HG03432 (cell line): Measurements from ENCODE around the gene EEA1.

Experiments used
- ATAC-seq: cut with Tn5 transposase; IDR thresholded peaks from one replicate; pipeline ENCODE4 v1.9.1; 2021; ENCODE audit warnings: mild to moderate bottlenecking, moderate library complexity; ENCODE audit not compliant: unreplicated experiment

EEA1 gene

GRCh38 chr12:92890601-92891106 lies 38.4 kb downstream of the EEA1 start:
- ATAC-seq, result no peak

- ATAC-seq, result no peak
These were observed 43.0 kb downstream of the EEA1 start for GRCh38 chr12:92886131-92886530.

DNA sequence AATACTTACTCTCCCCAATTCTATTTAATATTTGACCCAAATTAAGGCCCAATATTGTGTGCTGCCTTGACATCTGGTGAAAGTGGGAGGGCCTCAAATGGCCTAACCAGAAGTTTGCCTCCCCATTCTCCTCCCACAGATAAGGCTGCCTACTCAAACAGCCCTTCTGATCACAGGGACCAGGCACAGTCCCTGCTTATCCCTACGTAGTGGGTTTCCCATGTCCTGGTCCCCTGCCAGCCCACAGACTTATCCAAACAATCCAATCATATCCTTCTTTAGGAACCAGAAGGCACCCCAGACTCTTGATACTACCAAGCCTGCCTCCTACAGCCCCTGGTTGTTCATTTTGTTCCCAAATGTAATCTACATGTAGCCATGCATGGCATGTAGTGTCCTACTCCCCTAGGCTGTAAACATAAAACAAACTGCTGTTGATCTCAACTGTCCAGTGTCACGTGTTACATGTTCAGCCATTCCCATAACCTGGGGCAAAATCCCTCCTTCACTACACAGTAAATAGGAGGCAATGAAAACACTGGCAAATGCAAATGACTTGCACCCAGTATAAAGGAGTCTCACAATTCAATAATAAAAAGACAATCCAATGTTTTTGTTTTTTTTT lies 49.3 kb downstream of the EEA1 start:
- no peak for ATAC-seq

- ATAC-seq, result no peak
These were observed 51.2 kb downstream of the EEA1 start for GRCh38 chr12:92877904-92878303.

DNA sequence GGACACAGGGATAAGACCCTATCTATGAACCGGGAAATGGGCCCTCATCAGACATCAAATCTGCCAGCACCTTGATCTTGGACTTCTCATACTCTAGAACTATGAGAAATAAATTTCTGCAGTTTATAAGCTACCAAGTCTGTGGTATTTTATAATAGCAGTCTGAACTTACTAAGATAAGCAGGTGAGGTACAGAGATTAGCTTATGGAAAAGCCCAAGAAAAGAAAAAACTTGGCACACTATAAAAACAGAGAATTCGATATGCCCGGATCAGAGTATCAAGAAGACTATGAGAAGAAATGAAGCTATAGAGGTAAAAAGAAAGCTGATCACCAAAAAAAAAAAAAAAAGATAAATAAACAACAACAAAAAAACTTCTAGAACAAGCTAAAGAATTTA lies 52.6 kb downstream of the EEA1 start:
- ATAC-seq, result no peak

DNA sequence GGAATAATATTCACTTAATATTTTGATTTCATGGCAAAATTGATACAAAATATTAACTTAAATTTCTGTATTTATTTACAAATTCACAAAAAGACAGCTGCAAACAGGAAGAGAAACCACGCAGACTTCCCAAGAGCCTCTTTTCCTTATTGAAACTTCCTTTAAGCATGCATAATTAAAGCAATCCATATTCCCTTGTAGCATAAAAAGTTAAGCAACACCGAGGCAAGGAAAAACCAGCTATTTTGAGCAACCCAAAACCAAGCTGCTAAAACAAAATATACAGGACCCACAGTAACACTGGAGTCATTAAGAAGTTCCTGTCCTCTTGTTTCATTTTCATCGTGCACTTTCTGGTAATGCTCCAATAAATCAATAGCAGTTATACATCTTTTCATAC lies 58.0 kb downstream of the EEA1 start:
- ATAC-seq, result no peak

DNA sequence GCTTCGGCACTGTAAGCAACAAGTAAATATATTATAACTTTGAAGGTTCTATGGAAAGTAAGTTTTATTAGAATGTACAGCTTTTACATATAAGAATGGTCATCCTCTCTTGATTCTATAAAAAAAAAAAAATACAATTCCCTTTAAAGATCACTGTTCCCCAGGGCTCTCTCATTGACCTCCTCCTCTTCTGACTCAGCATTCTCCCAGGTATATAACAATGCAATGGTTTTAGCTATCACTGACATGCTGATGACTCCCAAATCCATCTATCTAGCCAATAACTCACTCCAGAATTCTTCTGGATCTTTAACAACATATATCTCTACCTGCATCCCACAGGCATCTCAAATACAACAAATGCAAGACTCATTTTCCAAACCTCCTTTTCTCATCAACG lies 62.7 kb downstream of the EEA1 start:
- no peak for ATAC-seq

- no peak for ATAC-seq
These were observed 65.8 kb downstream of the EEA1 start for GRCh38 chr12:92863251-92863650.

- no peak for ATAC-seq
These were observed 67.7 kb downstream of the EEA1 start for GRCh38 chr12:92861381-92861780.

GRCh38 chr12:92860521-92860920 lies 68.6 kb downstream of the EEA1 start:
- ATAC-seq, result no peak

- no peak for ATAC-seq
These were observed 69.3 kb downstream of the EEA1 start for GRCh38 chr12:92859650-92860386.

DNA sequence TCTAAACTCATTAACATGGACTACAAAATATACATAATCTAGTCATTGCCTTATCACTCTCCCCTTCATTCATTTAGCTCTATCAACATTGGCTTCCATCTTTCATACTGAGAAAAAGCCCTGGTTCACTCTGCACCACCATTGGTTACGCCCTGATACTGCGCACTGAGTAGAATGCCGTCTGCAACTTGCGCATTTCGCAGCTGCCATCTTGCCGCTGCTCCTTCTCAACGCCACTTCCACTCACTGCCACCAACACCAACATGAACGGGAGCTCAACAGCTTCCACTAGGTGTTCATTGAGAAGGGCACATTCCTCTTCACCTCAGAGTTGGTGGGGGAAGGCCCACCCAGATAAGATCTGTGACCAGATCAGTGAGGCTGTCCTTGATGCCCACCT lies 71.3 kb downstream of the EEA1 start:
- ATAC-seq, result no peak

- ATAC-seq, result no peak
These were observed 74.8 kb downstream of the EEA1 start for GRCh38 chr12:92854344-92854743.

DNA sequence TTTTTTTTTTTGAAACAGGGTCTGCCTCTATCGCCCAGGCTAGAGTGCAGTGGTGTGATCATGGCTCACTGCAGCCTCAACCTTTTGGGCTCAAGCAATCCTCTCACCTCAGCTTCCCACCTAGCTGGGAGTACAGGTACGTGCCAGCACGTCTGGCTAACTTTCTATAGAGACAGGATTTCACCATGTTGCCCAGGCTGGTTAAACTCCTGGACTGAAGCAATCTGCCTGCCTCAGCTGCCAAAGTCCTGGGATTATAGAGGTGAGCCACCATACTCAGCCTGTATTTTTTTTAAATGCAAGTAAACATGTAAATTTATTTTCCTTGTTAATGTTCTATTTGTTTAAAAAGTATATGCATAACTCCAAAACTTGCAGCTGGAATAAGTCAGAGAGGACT lies 80.4 kb downstream of the EEA1 start:
- ATAC-seq, result no peak

GRCh38 chr12:92847368-92847767 lies 81.7 kb downstream of the EEA1 start:
- no peak for ATAC-seq

DNA sequence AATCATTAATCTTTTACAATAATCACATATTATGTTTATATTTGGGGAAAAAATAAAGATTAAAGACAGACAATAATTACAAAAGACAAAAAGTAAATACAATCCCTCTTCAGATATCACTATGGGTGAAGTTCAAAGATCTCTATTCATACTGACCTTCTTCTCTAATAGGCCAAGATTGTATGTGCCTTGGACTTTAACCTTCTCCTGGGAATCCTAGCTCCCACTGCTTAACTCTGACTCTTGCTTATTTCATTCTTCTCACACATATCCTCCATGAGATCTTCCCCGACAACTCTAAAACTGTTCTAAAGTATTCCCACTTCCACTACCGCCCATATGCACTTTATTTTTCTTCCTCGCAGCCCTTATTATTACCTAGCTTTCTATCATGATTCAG lies 83.8 kb downstream of the EEA1 start:
- ATAC-seq, result no peak

DNA sequence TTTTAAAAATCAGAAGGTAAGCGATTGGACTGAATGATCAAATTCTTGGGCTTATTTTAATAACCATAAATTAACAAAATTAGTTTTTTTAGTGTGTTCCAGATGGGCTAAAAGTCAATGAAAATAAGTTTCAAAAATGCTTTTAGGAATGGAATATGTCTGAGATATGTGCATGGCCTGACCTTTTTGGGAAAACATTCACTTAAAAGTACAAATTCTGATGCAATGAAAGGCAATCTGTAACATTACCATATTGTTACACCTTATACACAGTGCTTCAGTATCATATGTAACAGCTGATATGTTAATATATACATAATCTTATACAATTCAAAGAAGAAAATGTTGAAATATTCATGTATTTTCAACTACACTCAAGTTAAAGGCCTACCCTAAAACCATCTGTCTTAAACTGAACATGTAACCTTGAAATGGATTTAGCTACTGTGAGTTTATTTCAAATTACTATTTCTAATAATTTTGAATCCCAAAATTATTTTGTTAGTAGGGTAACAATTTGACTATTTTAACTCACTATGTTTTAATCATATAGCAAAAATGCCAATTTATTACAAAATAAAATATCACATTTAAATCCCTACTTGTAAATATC lies 84.8 kb downstream of the EEA1 start:
- ATAC-seq, result no peak

DNA sequence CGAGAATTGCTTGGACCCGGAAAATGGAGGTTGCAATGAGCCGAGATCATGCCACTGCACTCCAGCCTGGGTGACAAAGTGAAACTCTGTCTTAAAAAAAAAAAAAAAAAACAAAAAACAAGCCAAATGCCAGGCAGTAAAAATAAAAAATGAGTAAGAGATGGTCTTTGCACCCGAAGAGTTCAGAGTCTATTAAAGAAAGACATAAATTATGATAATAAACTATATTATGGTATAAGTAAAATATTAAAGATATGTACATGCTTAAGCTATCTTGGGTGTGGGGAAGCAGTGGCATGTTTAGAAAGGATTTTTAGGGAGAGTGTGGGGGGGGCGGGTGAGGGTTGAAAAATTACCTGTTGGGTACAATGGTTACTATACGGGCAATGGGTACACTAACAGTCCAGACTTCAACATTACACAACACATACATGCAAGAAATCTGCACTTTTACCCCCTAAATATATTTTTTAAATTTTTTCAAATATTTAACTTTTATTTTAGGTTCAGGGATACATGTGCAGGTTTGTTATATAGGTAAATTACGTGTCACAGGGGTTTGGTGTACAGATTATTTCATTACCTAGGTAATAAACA lies 99.3 kb downstream of the EEA1 start:
- no peak for ATAC-seq

GRCh38 chr12:92828565-92828964 lies 100.5 kb downstream of the EEA1 start:
- ATAC-seq, result no peak

- ATAC-seq, result no peak
These were observed 101.2 kb downstream of the EEA1 start for GRCh38 chr12:92827836-92828431.

DNA sequence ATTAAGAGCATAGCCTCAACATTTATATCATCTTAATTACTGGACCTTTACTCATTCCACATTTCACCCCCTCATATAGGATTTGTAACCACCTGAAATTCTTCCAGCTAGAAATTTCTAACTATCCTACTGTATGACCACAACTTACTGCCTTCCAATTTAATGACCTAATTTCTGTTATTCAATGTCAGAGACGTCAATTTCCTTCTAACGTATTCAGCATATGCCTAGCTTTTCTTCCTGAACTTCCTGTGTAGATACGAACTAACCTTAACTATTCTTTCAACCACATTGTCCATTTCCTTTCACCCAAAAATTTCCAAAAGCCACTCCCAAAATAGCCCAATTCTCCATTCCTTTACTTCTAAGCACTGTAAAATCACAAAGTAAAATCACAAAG lies 108.0 kb downstream of the EEA1 start:
- no peak for ATAC-seq
